Breast epithelium (tissue), 4 donors: Measurements from ENCODE around the gene MMP19. TPM values are rescaled to one million over a fixed set of nuclear protein-coding genes. Genes with fewer than 3 reads are reported as not detected.
A peak's percentile ranks its signal among the peaks of the same experiment; 100 is the strongest.

ENCODE experiments used
- DNase-seq, 2 donors: peaks; one replicate each; pipeline ENCODE4 v3.0.0-alpha.2; 2019; ENCODE audit warnings: low spot score in 2 of 2
- H3K27ac ChIP-seq, 2 donors: fragments of 200-600 bp; sonication (generic) in 1 of 2; one replicate each; pipeline ENCODE4 v1.5.1; 2016 to 2019; ENCODE audit warnings: mild to moderate bottlenecking in 1 of 2
- H3K27me3 ChIP-seq, 2 donors: fragments of 200-600 bp; sonication (generic) in 1 of 2; one replicate each; pipeline versions ENCODE4 v1.5.1 to v1.6.0; 2017 to 2019; ENCODE audit warnings: control low read depth in 1 of 2, mild to moderate bottlenecking in 1 of 2
- H3K36me3 ChIP-seq: fragments of 200-600 bp; one replicate; pipeline ENCODE4 v1.5.1; 2019
- H3K4me1 ChIP-seq, 2 donors: fragments of 200-600 bp; sonication (generic); one replicate each; pipeline ENCODE4 v1.5.1; 2016 to 2019; ENCODE audit warnings: control low read depth in 1 of 2
- H3K4me3 ChIP-seq, 3 donors: fragments of 200-600 bp; sonication (generic); 1 replicate in 2 of 3; 2 replicates in 1 of 3; pipeline ENCODE4 v1.5.1; 2016 to 2019; ENCODE audit warnings: mild to moderate bottlenecking in 3 of 3, moderate library complexity in 2 of 3
- H3K9me3 ChIP-seq, 2 donors: fragments of 200-600 bp; sonication (generic) in 1 of 2; one replicate each; pipeline ENCODE4 v1.5.1; 2016 to 2019; ENCODE audit warnings: control low read depth in 1 of 2
- CTCF ChIP-seq, 3 donors: fragments of 450-650 bp; IDR thresholded peaks; one replicate each; pipeline ENCODE4 v1.5.1; 2016 to 2017; ENCODE audit warnings: antibody characterized with exemption in 3 of 3, mild to moderate bottlenecking in 3 of 3, moderate library complexity in 3 of 3
- POLR2A ChIP-seq: fragments of 450-650 bp; IDR thresholded peaks from one replicate; pipeline ENCODE4 v1.6.1; 2016; ENCODE audit warnings: antibody characterized with exemption, mild to moderate bottlenecking, moderate library complexity
- POLR2AphosphoS5 ChIP-seq, 3 donors: sonication (generic); formaldehyde crosslinking; IDR thresholded peaks; one replicate each; pipeline ENCODE4 v1.6.1; 2017; ENCODE audit warnings: antibody characterized with exemption in 3 of 3
- intact Hi-C: fragments of 100-400 bp; cut with DNase I; formaldehyde crosslinking; loops from one replicate; pipeline ENCODE4 v1.15.1; 2023; ENCODE audit warnings: low total_unique reads
- total RNA-seq, 3 donors: library from RNA; depleted of rRNA; stranded (reverse); fragments of >200 nt; gene quantifications; one replicate each; pipeline ENCODE4 v1.1.0, GENCODE V29; 2016

MMP19 gene
- total RNA-seq, 3 donors from 2014 or later = 21.9 to 50.6 (median 47.9) TPM

- H3K4me1 ChIP-seq = no peaks in the 10 kb centered on the region
- H3K27me3 ChIP-seq = no peaks in the 10 kb centered on the region
- no peaks in the 10 kb centered on the region for H3K36me3 ChIP-seq
- H3K27ac ChIP-seq = no peak overlapping the region
- H3K4me3 ChIP-seq = no peak overlapping the region
- peaks cover 3 to 13% of the 10 kb centered on the region in 2 donors for H3K9me3 ChIP-seq
- no peak for DNase-seq
- intact Hi-C loops = no loop called here
- no peak for TF ChIP-seq POLR2AphosphoS5 (IDR thresholded peaks at IDR 0.05)
Observed at GRCh38 chr12:55861396-55861795, 18.7 kb upstream of the MMP19 start.

- intact Hi-C loops = no loop called here
- TF ChIP-seq POLR2A (no peak), CTCF (IDR thresholded peaks at IDR 0.05) (no peak), POLR2AphosphoS5 (IDR thresholded peaks at IDR 0.05) (no peak)
Observed at GRCh38 chr12:55852740-55853139, 10.0 kb upstream of the MMP19 start.

GRCh38 chr12:55850893-55851292 is 8.2 kb upstream of the MMP19 start:
- TF ChIP-seq POLR2A = no peak
- no peak for TF ChIP-seq CTCF (IDR thresholded peaks at IDR 0.05)
- no peak for TF ChIP-seq POLR2AphosphoS5 (IDR thresholded peaks at IDR 0.05)
- DNase-seq = no peak
- intact Hi-C loops = no loop called here
- Histone ChIP-seq H3K36me3 (no peaks in the 10 kb centered on the region), H3K9me3 (no peaks in the 10 kb centered on the region), H3K27me3 (no peaks in the 10 kb centered on the region), H3K4me3 (no peak overlapping the region), H3K4me1 (peaks cover 0 to 8% of the 10 kb centered on the region in 2 donors), H3K27ac (peak overlapping the region in 1 of 2 donors; percentile 98)

More at GRCh38 chr12:55852740-55853139, 10.0 kb upstream of the MMP19 start:
- Histone ChIP-seq H3K9me3 (no peaks in the 10 kb centered on the region), H3K4me3 (no peak overlapping the region), H3K4me1 (no peaks in the 10 kb centered on the region), H3K36me3 (no peaks in the 10 kb centered on the region), H3K27ac (no peak overlapping the region), H3K27me3 (no peaks in the 10 kb centered on the region)
- no peak for DNase-seq

- no peak for DNase-seq
Observed at GRCh38 chr12:55850401-55850800, 7.7 kb upstream of the MMP19 start.

GRCh38 chr12:55849616-55850343 is 7.0 kb upstream of the MMP19 start:
- H3K36me3 ChIP-seq = no peaks in the 10 kb centered on the region
- no peak overlapping the region for H3K4me3 ChIP-seq
- TF ChIP-seq CTCF (IDR thresholded peaks at IDR 0.05) (no peak), POLR2AphosphoS5 (IDR thresholded peaks at IDR 0.05) (peak in 1 of 3 donors; percentile 30)
- H3K27me3 ChIP-seq = no peaks in the 10 kb centered on the region
- H3K4me1 ChIP-seq = peaks cover 0 to 8% of the 10 kb centered on the region in 2 donors
- intact Hi-C loops = no loop called here
- H3K27ac ChIP-seq = peak overlapping the region; percentile 92 to 98
- no peak for DNase-seq
- no peaks in the 10 kb centered on the region for H3K9me3 ChIP-seq

More at GRCh38 chr12:55850401-55850800, 7.7 kb upstream of the MMP19 start:
- Histone ChIP-seq H3K4me3 (no peak overlapping the region), H3K27ac (peak overlapping the region; percentile 92 to 98), H3K36me3 (no peaks in the 10 kb centered on the region), H3K27me3 (no peaks in the 10 kb centered on the region), H3K4me1 (peaks cover 0 to 8% of the 10 kb centered on the region in 2 donors), H3K9me3 (no peaks in the 10 kb centered on the region)
- TF ChIP-seq POLR2A = no peak
- TF ChIP-seq CTCF (IDR thresholded peaks at IDR 0.05) = no peak
- TF ChIP-seq POLR2AphosphoS5 (IDR thresholded peaks at IDR 0.05) = no peak
- intact Hi-C loops = no loop called here
